Gastroesophageal sphincter (tissue), 3 donors: Measurements from ENCODE around the gene PDRG1.

ENCODE experiments used
- CTCF ChIP-seq, 4 experiments: fragments of 200-600 bp in 2 of 4; fragments of 450-650 bp in 2 of 4; sonication (generic) in 1 of 4; IDR thresholded peaks; one replicate each; pipeline ENCODE4 v1.5.1; 2017 to 2019; ENCODE audit warnings: antibody characterized with exemption in 4 of 4, mild to moderate bottlenecking in 2 of 4, moderate library complexity in 2 of 4
- POLR2A ChIP-seq, 2 donors: fragments of 450-650 bp; IDR thresholded peaks; one replicate each; pipeline ENCODE4 v1.6.1; 2017; ENCODE audit warnings: antibody characterized with exemption in 2 of 2, mild to moderate bottlenecking in 2 of 2, moderate library complexity in 1 of 2
- POLR2AphosphoS5 ChIP-seq: sonication (generic); formaldehyde crosslinking; IDR thresholded peaks from one replicate; pipeline ENCODE4 v1.6.1; 2017; ENCODE audit warnings: antibody characterized with exemption

DNA sequence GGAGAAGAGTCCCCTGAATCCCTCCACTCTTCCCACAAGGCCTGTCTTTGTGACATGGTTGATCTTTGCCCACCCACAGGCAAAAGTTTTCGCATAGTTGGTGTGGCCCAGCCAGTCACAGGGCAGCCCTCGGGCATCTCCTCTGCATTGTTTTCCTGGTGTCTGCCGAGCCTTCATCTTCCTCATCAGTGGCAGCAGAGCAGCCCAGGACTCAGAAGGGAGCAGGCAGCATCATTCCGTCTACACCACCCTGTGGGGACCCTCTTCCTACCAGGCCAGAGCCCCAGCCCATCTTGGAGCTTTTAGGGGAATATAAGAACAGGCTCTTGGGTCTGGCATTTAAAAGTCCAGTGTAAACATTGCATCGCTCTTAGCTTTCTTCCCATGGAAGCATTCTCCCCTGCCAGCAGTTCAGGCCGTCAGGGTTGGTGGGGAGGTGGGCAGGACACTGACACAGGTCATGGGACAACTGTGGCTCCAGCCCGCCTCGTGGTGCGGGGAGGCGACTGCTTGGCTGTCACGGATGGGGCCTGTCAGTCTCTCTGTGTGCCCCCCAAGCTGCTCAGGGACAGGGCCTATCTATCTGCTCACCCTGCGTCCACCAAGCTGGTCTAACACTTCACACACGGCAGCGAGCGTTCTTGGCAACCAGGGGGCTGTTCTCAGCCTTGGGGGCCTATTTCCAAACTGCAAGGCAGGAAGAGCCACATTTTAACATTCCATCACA lies 38.3 kb downstream of the PDRG1 start:
- no peak for TF ChIP-seq POLR2A (IDR thresholded peaks at IDR 0.05)
- no peak for TF ChIP-seq POLR2AphosphoS5
- no peak for TF ChIP-seq CTCF (IDR thresholded peaks at IDR 0.05)
